IPS-15b (cell line): ENCODE results near the gene RAB30.

Experiments
- H3K27me3 ChIP-seq: one replicate; pipeline ENCODE4 v1.6.1; 2013; ENCODE audit warnings: low read length; ENCODE audit not compliant: control insufficient read depth, insufficient read depth
- H3K36me3 ChIP-seq: one replicate; pipeline ENCODE4 v1.6.1; 2013; ENCODE audit warnings: low read length; ENCODE audit not compliant: control insufficient read depth, insufficient read depth
- H3K4me1 ChIP-seq: one replicate; pipeline ENCODE4 v1.6.1; 2013; ENCODE audit warnings: mild to moderate bottlenecking, low read length; ENCODE audit not compliant: control insufficient read depth, insufficient read depth
- H3K4me3 ChIP-seq: one replicate; pipeline ENCODE4 v1.5.1; 2013; ENCODE audit warnings: low read depth, low read length
- H3K9ac ChIP-seq: one replicate; pipeline ENCODE4 v1.6.1; 2013; ENCODE audit warnings: low read depth, mild to moderate bottlenecking, low read length
- H3K9me3 ChIP-seq: one replicate; pipeline ENCODE4 v1.6.1; 2013; ENCODE audit warnings: mild to moderate bottlenecking, low read length; ENCODE audit not compliant: control insufficient read depth, insufficient read depth

Gene RAB30

GRCh38 chr11:83069441-83070043 lies 2.2 kb downstream of the RAB30 start:
- H3K9me3 ChIP-seq: no peaks in the 10 kb centered on the region
- peaks cover 15% of the 10 kb centered on the region for H3K4me1 ChIP-seq
- H3K9ac ChIP-seq: peak overlapping the region; percentile 10
- peak overlapping the region; percentile 98 for H3K4me3 ChIP-seq
- no peaks in the 10 kb centered on the region for H3K36me3 ChIP-seq
- H3K27me3 ChIP-seq: no peaks in the 10 kb centered on the region

- no peaks in the 10 kb centered on the region for H3K36me3 ChIP-seq
- H3K4me1 ChIP-seq: peaks cover 15% of the 10 kb centered on the region
- no peak overlapping the region for H3K4me3 ChIP-seq
- no peak overlapping the region for H3K9ac ChIP-seq
- H3K9me3 ChIP-seq: no peaks in the 10 kb centered on the region
- no peaks in the 10 kb centered on the region for H3K27me3 ChIP-seq
Measured at GRCh38 chr11:83068568-83068967, 3.1 kb downstream of the RAB30 start.

- Histone ChIP-seq H3K36me3 (no peaks in the 10 kb centered on the region), H3K4me1 (no peaks in the 10 kb centered on the region), H3K9ac (no peak overlapping the region), H3K27me3 (no peaks in the 10 kb centered on the region), H3K9me3 (no peaks in the 10 kb centered on the region), H3K4me3 (no peak overlapping the region)
Measured at GRCh38 chr11:83064011-83064410, 7.7 kb downstream of the RAB30 start.

- no peaks in the 10 kb centered on the region for H3K9me3 ChIP-seq
- no peaks in the 10 kb centered on the region for H3K36me3 ChIP-seq
- no peak overlapping the region for H3K4me3 ChIP-seq
- H3K4me1 ChIP-seq: no peaks in the 10 kb centered on the region
- no peak overlapping the region for H3K9ac ChIP-seq
- H3K27me3 ChIP-seq: no peaks in the 10 kb centered on the region
Measured at GRCh38 chr11:83063073-83063754, 8.5 kb downstream of the RAB30 start.

GRCh38 chr11:83061883-83062282 lies 9.8 kb downstream of the RAB30 start:
- Histone ChIP-seq H3K4me1 (peaks cover 3% of the 10 kb centered on the region), H3K27me3 (no peaks in the 10 kb centered on the region), H3K4me3 (no peak overlapping the region), H3K9me3 (no peaks in the 10 kb centered on the region), H3K36me3 (no peaks in the 10 kb centered on the region), H3K9ac (no peak overlapping the region)

GRCh38 chr11:83060965-83061364 lies 10.7 kb downstream of the RAB30 start:
- Histone ChIP-seq H3K9me3 (no peaks in the 10 kb centered on the region), H3K9ac (no peak overlapping the region), H3K4me1 (peaks cover 3% of the 10 kb centered on the region), H3K4me3 (no peak overlapping the region), H3K27me3 (no peaks in the 10 kb centered on the region), H3K36me3 (no peaks in the 10 kb centered on the region)

- H3K4me1 ChIP-seq: peaks cover 3% of the 10 kb centered on the region
- H3K9me3 ChIP-seq: no peaks in the 10 kb centered on the region
- H3K4me3 ChIP-seq: no peak overlapping the region
- no peaks in the 10 kb centered on the region for H3K27me3 ChIP-seq
- no peak overlapping the region for H3K9ac ChIP-seq
- H3K36me3 ChIP-seq: no peaks in the 10 kb centered on the region
Measured at GRCh38 chr11:83057721-83058120, 14.0 kb downstream of the RAB30 start.

GRCh38 chr11:83056611-83057010 lies 15.1 kb downstream of the RAB30 start:
- Histone ChIP-seq H3K4me1 (peaks cover 3% of the 10 kb centered on the region), H3K36me3 (no peaks in the 10 kb centered on the region), H3K27me3 (no peaks in the 10 kb centered on the region), H3K4me3 (no peak overlapping the region), H3K9ac (no peak overlapping the region), H3K9me3 (no peaks in the 10 kb centered on the region)

- no peaks in the 10 kb centered on the region for H3K9me3 ChIP-seq
- no peak overlapping the region for H3K9ac ChIP-seq
- H3K4me3 ChIP-seq: no peak overlapping the region
- no peaks in the 10 kb centered on the region for H3K36me3 ChIP-seq
- peaks cover 3% of the 10 kb centered on the region for H3K4me1 ChIP-seq
- H3K27me3 ChIP-seq: no peaks in the 10 kb centered on the region
Measured at GRCh38 chr11:83056204-83056603, 15.5 kb downstream of the RAB30 start.

GRCh38 chr11:83054904-83055380 lies 16.8 kb downstream of the RAB30 start:
- H3K4me1 ChIP-seq: peaks cover 3% of the 10 kb centered on the region
- H3K27me3 ChIP-seq: no peaks in the 10 kb centered on the region
- H3K9me3 ChIP-seq: no peaks in the 10 kb centered on the region
- H3K4me3 ChIP-seq: no peak overlapping the region
- H3K36me3 ChIP-seq: no peaks in the 10 kb centered on the region
- H3K9ac ChIP-seq: no peak overlapping the region

- Histone ChIP-seq H3K27me3 (no peaks in the 10 kb centered on the region), H3K4me3 (no peak overlapping the region), H3K36me3 (no peaks in the 10 kb centered on the region), H3K4me1 (peaks cover 3% of the 10 kb centered on the region), H3K9me3 (no peaks in the 10 kb centered on the region), H3K9ac (no peak overlapping the region)
Measured at GRCh38 chr11:83054001-83054400, 17.7 kb downstream of the RAB30 start.
